Measurements from ENCODE around the gene HIVEP2.

DNA sequence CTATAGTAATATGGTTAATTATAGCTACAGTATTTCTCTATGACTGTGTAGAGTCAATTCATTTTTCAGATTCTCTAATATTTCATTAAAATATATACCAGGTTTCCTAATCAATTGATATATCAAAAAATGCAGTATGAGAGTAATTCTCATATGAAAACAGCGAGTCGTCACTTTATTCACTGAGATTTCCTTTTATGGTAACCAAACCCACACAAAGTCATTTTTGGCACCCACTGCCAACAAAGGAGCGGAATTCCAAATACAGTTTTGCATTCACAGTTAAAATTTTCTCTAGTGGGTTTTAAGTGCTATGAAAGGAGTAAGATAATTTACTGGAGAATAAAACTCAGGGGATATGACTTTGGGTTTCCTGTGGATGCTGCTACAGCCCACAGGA, 163.8 kb downstream of the HIVEP2 start:
- TF ChIP-seq EZH2 (IDR thresholded peaks at IDR 0.05; ENCODE audit: insufficient read depth, poor library complexity, severe bottlenecking) (no peak), EZH2phosphoT487 (IDR thresholded peaks at IDR 0.05; ENCODE audit: insufficient read depth, low read depth) (no peak)
